ENCODE results near the gene MGAT3.

MGAT3 gene

GRCh38 chr22:39481595-39481994, 24.8 kb downstream of the MGAT3 start:
- DNase-seq (ENCODE audit: low spot score in 2 of 2), result no peak
- Mint-ChIP-seq H3K4me1 (peaks cover 6% of the 10 kb centered on the region), H3K4me3 (no peak overlapping the region), H3K27ac (ENCODE audit: low read depth) (no peak overlapping the region), H3K36me3 (ENCODE audit: insufficient read depth) (no peaks in the 10 kb centered on the region), H3K27me3 (no peaks in the 10 kb centered on the region), H3K9me3 (no peaks in the 10 kb centered on the region)
- no peak for ATAC-seq (replicated peaks; ENCODE audit: extremely low read depth, poor library complexity, severe bottlenecking)

- peaks cover 6% of the 10 kb centered on the region for H3K4me1 Mint-ChIP-seq
- H3K27ac Mint-ChIP-seq (ENCODE audit: low read depth), result no peak overlapping the region
- H3K27me3 Mint-ChIP-seq, result no peaks in the 10 kb centered on the region
- H3K4me3 Mint-ChIP-seq, result no peak overlapping the region
- no peaks in the 10 kb centered on the region for H3K9me3 Mint-ChIP-seq
- ATAC-seq (replicated peaks; ENCODE audit: extremely low read depth, poor library complexity, severe bottlenecking) (no peak), DNase-seq (ENCODE audit: low spot score in 2 of 2) (no peak)
- H3K36me3 Mint-ChIP-seq (ENCODE audit: insufficient read depth), result no peaks in the 10 kb centered on the region
Observed at GRCh38 chr22:39482768-39483167, 26.0 kb downstream of the MGAT3 start.

GRCh38 chr22:39486951-39487825, 30.4 kb downstream of the MGAT3 start:
- no peak for ATAC-seq (replicated peaks; ENCODE audit: extremely low read depth, poor library complexity, severe bottlenecking)
- Mint-ChIP-seq H3K27ac (ENCODE audit: low read depth) (no peak overlapping the region), H3K36me3 (ENCODE audit: insufficient read depth) (no peaks in the 10 kb centered on the region), H3K9me3 (no peaks in the 10 kb centered on the region), H3K4me1 (peaks cover 6% of the 10 kb centered on the region), H3K4me3 (no peak overlapping the region), H3K27me3 (no peaks in the 10 kb centered on the region)
- DNase-seq (ENCODE audit: low spot score in 2 of 2), result no peak

- no peak for ATAC-seq (replicated peaks; ENCODE audit: extremely low read depth, poor library complexity, severe bottlenecking)
- no peak overlapping the region for H3K27ac Mint-ChIP-seq (ENCODE audit: low read depth)
- no peak overlapping the region for H3K4me3 Mint-ChIP-seq
- H3K27me3 Mint-ChIP-seq, result no peaks in the 10 kb centered on the region
- no peak for DNase-seq (ENCODE audit: low spot score in 2 of 2)
- H3K36me3 Mint-ChIP-seq (ENCODE audit: insufficient read depth), result no peaks in the 10 kb centered on the region
- peaks cover 7% of the 10 kb centered on the region for H3K4me1 Mint-ChIP-seq
- no peaks in the 10 kb centered on the region for H3K9me3 Mint-ChIP-seq
Observed at GRCh38 chr22:39487826-39488520, 31.2 kb downstream of the MGAT3 start.

DNA sequence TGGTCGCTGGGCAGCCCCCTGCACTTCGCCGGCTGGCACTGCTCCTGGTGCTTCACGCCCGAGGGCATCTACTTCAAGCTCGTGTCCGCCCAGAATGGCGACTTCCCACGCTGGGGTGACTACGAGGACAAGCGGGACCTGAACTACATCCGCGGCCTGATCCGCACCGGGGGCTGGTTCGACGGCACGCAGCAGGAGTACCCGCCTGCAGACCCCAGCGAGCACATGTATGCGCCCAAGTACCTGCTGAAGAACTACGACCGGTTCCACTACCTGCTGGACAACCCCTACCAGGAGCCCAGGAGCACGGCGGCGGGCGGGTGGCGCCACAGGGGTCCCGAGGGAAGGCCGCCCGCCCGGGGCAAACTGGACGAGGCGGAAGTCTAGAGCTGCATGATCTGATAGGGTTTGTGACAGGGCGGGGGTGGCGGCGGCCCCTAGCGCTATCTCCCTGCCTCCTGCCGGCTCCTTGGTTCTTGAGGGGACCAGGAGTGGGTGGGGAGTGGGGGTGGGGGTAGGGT, 31.8 kb downstream of the MGAT3 start:
- H3K36me3 Mint-ChIP-seq (ENCODE audit: insufficient read depth), result no peaks in the 10 kb centered on the region
- ATAC-seq (replicated peaks; ENCODE audit: extremely low read depth, poor library complexity, severe bottlenecking), result no peak
- no peak overlapping the region for H3K4me3 Mint-ChIP-seq
- peaks cover 13% of the 10 kb centered on the region for H3K4me1 Mint-ChIP-seq
- no peak overlapping the region for H3K27ac Mint-ChIP-seq (ENCODE audit: low read depth)
- H3K27me3 Mint-ChIP-seq, result no peaks in the 10 kb centered on the region
- no peak for DNase-seq (ENCODE audit: low spot score in 2 of 2)
- H3K9me3 Mint-ChIP-seq, result no peaks in the 10 kb centered on the region

- Mint-ChIP-seq H3K9me3 (no peaks in the 10 kb centered on the region), H3K36me3 (ENCODE audit: insufficient read depth) (no peaks in the 10 kb centered on the region), H3K27ac (ENCODE audit: low read depth) (no peak overlapping the region), H3K4me1 (peaks cover 13% of the 10 kb centered on the region), H3K4me3 (no peak overlapping the region), H3K27me3 (no peaks in the 10 kb centered on the region)
- ATAC-seq (replicated peaks; ENCODE audit: extremely low read depth, poor library complexity, severe bottlenecking) (no peak), DNase-seq (ENCODE audit: low spot score in 2 of 2) (no peak)
Observed at GRCh38 chr22:39489094-39490068, 32.6 kb downstream of the MGAT3 start.

GRCh38 chr22:39490135-39490798, 33.5 kb downstream of the MGAT3 start:
- ATAC-seq (replicated peaks; ENCODE audit: extremely low read depth, poor library complexity, severe bottlenecking), result peak; percentile 98
- peak; percentile 49 to 71 for DNase-seq (ENCODE audit: low spot score in 2 of 2)
- Mint-ChIP-seq H3K36me3 (ENCODE audit: insufficient read depth) (no peaks in the 10 kb centered on the region), H3K4me3 (no peak overlapping the region), H3K9me3 (no peaks in the 10 kb centered on the region), H3K27ac (ENCODE audit: low read depth) (no peak overlapping the region), H3K27me3 (no peaks in the 10 kb centered on the region), H3K4me1 (peaks cover 18% of the 10 kb centered on the region)

- H3K27me3 Mint-ChIP-seq, result no peaks in the 10 kb centered on the region
- H3K4me3 Mint-ChIP-seq, result no peak overlapping the region
- no peak for ATAC-seq (replicated peaks; ENCODE audit: extremely low read depth, poor library complexity, severe bottlenecking)
- H3K27ac Mint-ChIP-seq (ENCODE audit: low read depth), result no peak overlapping the region
- no peaks in the 10 kb centered on the region for H3K9me3 Mint-ChIP-seq
- no peaks in the 10 kb centered on the region for H3K36me3 Mint-ChIP-seq (ENCODE audit: insufficient read depth)
- no peak for DNase-seq (ENCODE audit: low spot score in 2 of 2)
- H3K4me1 Mint-ChIP-seq, result peaks cover 18% of the 10 kb centered on the region
Observed at GRCh38 chr22:39490966-39491680, 34.3 kb downstream of the MGAT3 start.

DNA sequence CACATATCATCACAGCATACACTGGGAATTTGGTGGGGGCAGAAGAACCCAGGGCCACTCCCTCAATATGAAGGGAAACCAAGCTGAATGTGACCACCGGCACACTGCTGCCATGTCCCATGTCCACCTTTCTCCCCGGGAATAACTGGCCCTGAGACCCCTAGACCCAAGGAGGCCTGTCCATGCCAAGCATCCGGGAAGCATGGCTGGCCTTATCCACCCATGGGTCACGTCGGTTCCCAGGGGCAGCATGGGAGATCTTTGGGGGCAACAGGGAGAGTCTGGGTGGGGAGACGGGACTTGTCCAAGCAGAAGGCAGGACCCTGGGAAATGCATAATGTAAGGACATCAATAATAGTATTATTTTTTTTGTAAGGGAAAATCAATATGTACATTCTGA, 34.9 kb downstream of the MGAT3 start:
- no peak for ATAC-seq (replicated peaks; ENCODE audit: extremely low read depth, poor library complexity, severe bottlenecking)
- no peak for DNase-seq (ENCODE audit: low spot score in 2 of 2)
- Mint-ChIP-seq H3K27ac (ENCODE audit: low read depth) (no peak overlapping the region), H3K27me3 (no peaks in the 10 kb centered on the region), H3K9me3 (no peaks in the 10 kb centered on the region), H3K4me1 (peaks cover 18% of the 10 kb centered on the region), H3K36me3 (ENCODE audit: insufficient read depth) (no peaks in the 10 kb centered on the region), H3K4me3 (no peak overlapping the region)

DNA sequence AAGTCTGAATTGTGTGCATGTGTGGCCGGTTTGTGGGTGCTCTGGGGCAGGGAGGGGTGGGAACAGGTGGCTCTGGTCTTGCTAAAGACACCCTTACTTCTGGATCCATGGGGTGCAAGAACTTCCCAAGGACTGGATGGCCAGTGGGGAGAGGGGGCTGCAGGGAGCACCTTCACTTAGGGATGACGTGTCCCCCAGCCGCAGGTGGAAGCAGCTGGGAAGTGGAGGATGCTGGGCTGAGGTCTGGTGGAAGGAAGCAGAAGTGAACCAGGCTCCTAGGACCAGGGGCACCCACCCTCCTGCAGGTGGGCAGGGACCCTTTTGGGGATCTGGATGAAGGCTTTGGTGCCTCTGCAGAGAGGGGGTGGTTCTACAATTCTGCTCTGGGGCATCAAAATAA, 35.4 kb downstream of the MGAT3 start:
- Mint-ChIP-seq H3K4me3 (no peak overlapping the region), H3K4me1 (peaks cover 18% of the 10 kb centered on the region), H3K27me3 (no peaks in the 10 kb centered on the region), H3K9me3 (no peaks in the 10 kb centered on the region), H3K27ac (ENCODE audit: low read depth) (no peak overlapping the region), H3K36me3 (ENCODE audit: insufficient read depth) (no peaks in the 10 kb centered on the region)
- DNase-seq (ENCODE audit: low spot score in 2 of 2) (no peak), ATAC-seq (replicated peaks; ENCODE audit: extremely low read depth, poor library complexity, severe bottlenecking) (no peak)

DNA sequence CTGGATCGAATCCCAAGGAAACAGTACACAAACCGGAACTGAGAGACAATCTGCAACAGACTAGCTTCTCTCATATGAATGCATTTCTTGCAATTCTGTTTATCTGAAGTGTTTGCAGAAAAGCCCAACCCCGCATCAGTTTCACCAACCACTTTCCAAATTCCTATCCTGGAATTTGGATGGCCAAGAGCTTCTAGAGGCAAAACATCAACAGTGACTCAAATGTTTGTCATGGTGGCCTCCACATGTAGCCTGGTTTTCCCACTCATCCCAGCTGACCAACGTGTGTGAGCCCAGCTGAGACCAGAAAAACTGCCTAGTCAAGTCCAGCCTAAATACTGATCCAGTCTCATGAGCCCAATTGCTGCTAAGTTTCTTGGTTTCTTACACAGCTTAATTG, 36.9 kb downstream of the MGAT3 start:
- no peak overlapping the region for H3K27ac Mint-ChIP-seq (ENCODE audit: low read depth)
- H3K27me3 Mint-ChIP-seq, result no peaks in the 10 kb centered on the region
- no peak for DNase-seq (ENCODE audit: low spot score in 2 of 2)
- H3K4me3 Mint-ChIP-seq, result no peak overlapping the region
- no peaks in the 10 kb centered on the region for H3K9me3 Mint-ChIP-seq
- H3K4me1 Mint-ChIP-seq, result peaks cover 18% of the 10 kb centered on the region
- no peak for ATAC-seq (replicated peaks; ENCODE audit: extremely low read depth, poor library complexity, severe bottlenecking)
- no peaks in the 10 kb centered on the region for H3K36me3 Mint-ChIP-seq (ENCODE audit: insufficient read depth)
